NCI-H2107 (cell line): ENCODE measurements around the gene ANKRD12.
A peak's percentile ranks its signal among the peaks of the same experiment; 100 is the strongest.
"Not testable (repeated sequence)": the region's sequence is repeated elsewhere in the genome, so short reads cannot be mapped to it uniquely, and the experiment has no call there.

Source experiments
- DNase-seq: peaks from one replicate; lab custom pipeline; 2025; lab: John Stamatoyannopoulos, UW

Gene ANKRD12

DNA sequence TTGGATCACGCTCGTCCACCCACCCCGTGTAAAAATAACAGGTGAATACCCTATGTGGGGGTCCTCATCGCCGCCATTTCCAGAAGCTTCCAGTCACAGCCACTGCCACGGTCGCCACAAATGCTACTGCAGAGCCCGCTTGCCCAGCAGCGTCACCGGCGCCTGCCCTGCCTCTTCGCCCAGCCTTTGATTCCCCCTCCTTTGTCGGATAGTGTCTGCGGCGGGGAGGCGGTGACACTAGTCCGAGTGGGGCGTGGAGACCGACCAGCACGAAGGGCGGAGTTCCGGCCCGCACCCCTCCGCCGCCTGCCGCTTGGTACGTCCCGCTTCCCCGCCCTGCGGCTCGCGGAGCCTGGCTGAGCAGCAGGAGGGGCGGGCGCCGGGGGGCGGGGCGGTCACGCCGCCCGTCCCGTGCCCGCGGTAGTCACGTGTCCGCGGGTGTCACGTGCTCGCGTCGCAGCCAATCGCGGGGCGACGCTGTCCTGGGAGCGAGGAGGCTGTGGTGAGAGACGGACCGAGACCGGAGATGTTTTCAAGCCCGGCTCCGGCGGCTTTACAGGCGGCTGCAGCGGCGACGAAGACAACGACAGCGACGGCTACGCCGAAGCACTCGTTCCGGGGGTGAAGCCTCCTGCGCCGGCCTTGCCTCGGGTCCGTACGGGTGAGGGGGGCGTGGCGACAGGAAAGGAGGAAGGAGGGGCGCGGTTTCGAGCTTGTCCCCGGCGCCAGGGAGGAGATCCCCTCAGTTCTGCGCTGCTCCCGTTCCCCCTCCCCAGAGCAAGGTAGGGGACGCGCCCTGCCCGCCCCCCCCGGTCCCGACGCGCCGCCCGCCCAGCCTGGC, at the start of gene ANKRD12:
Gene ANKRD12 (plus strand): TSS at position 467 of the 841 bp plus-strand sequence. CDS start 45,652 bp downstream, outside the sequence.
- DNase-seq: peak; percentile 59

DNA sequence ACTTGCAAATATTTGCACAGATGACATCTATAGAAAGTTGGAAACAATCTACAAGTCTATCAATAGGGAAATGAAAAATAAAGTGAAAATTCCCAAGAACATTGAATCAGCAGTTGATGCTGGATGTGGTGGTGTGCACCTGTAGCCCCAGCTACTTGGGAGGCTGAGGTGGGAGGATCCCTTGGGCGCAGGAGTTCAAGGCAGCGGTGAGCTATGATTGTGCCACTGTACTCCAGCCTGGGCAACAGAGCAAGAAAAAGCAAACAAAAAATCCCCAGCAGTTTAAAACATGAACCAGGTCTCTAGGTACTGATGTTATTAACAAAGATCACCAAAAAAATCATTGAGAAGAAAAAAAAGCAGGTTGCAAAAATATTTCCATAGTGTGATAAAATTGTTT, 49.4 kb upstream of the ANKRD12 start:
- no peak for DNase-seq

DNA sequence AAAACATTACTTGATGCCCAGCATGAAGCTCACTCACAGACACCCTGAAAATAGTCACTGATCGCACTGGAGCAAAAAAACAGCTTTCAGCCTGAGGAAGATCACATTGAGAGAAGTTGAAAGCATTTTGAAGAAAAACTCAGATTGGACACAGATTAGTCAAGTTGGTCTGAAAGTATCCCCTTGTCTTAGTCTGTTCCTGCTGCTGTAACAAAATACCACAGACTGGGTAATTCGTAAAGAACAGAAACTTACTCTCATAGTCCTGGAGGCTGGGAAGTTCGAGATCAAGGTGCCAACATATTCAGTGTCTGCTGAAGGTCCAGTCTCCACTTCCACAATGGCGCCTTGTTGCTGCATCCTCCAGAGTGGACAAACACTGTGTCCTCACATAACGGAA, 48.3 kb upstream of the ANKRD12 start:
- DNase-seq: no peak

DNA sequence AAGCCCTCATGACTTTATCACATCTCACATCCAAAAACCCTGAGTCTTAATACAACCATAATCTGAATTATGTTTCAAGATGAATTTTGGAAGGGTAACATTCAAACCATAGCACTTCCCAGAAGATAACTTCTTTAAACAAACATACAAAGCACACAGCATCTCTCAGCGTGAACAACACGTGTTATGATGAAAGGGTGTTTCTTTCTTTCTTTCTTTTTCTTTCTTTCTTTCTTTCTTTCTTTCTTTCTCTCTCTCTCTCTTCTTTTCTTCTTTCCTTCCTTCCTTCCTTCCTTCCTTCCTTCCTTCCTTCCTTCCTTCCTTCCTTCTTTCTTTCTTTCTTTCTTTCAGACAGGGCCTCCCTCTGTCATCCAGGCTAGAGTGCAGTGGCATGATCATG, 47.9 kb upstream of the ANKRD12 start:
- DNase-seq: not testable (repeated sequence)

- no peak for DNase-seq
Measured at GRCh38 chr18:9090578-9090977, 46.0 kb upstream of the ANKRD12 start.

DNA sequence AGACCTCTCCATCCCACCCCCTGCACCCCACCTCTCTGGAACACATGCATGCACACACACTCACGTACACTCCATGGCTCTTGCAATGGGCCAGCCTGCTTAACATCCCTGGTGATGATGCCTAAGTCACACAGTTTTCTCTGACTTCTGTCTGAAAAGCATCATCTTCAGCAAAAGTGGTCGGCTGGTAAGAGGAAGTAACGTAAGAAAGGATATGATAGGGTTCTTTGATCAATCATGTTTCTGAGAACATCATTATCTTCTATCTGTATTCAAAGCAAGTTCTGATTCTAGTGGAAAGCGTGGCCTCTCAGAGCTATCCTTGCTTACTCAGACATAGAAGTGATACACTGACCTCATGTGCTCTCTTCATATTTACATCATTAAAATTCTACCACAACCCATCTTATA, 45.5 kb upstream of the ANKRD12 start:
- no peak for DNase-seq

DNA sequence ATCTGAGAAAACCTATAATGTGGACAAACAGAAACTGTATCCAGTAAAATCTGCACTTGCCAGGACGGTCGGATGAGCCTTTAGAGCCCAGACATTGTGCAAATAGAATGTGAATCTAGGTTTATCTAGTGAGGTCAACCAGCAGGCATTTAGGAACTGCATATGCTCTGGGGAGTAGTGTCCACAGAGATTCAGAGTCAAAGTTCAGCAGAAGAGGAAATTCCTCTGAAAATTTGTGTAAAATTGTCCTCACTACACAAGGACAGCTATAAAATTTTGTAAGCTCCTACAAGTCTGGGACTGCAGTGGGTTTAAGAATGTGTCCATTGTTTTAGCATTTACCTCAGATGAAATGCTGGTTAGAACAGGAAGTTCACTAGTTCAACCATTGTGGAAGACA, 43.9 kb upstream of the ANKRD12 start:
- no peak for DNase-seq

- DNase-seq: not testable (repeated sequence)
Measured at GRCh38 chr18:9093109-9093508, 43.5 kb upstream of the ANKRD12 start.

DNA sequence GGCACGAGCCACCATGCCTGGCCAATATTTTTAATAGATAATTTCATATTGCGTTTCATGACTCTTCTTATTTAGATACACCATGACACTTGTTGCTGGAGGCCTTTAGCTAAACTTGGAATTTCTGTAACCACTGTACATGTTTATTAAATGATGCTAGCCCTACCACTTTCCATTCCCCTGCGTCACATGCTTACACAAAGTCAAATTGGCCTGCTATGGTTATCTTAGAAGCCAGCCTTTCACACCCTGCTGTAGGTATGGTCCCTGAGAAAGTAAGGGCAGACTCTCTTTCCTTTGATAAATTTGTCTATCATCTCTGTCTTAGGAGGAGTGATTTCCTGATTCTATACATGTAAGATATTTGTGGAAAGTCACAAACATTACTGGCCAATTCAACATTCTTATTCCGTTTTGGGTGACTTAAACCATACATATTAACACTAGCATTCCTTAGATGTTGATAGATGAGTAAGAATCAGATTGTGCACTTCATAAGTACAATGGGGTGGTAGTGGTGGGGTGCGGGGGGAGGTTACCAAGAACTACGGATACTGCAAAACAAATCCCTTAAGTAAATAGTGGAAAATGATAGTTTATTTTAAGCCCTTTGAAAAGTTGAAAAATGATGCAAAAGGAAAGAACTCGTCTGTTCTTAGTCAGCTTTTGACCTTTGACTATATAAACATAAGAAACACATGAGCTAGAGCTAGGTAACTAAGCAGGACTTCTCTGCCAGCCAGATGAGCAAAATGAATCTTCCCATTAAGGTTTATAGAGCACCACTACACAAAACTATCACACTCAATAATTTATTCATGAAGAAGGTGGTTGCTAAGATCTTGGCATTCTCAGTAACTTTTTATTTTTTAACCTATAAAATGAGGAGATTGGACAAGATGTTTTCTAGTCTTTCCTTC, 42.0 kb upstream of the ANKRD12 start:
- DNase-seq: no peak

DNA sequence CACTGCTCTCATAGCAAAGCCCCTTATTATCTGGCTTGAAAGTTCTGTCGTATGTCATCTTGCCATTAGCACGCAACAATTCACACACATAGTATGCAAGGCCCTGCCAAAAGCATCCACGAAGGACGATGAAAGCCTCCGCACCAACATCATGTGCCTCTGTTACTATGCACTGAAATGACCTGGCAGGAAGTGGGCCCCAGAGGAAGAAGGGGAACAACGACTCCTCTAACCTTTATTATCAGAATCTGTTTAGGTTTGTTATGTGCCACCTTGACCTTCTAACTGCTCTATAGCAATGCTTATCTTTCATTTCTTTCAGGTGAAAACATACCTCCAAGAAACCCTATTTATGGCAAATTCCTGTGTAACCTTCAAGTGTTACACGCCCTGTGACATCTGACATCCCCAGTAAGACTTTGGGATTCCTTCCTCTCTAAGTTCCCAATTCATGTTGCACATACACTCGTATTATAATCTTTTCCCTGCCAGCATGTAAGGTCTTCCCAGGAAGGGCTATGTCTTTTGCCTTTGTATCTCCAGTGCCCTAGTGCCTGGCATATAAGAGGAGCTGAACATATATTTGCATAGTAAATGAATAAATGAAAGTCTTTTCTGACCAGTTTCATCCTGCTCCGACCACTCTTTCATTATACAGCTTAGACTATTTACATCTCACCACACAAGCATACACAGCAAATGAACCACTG, 41.1 kb upstream of the ANKRD12 start:
- no peak for DNase-seq

GRCh38 chr18:9096007-9096371, 40.6 kb upstream of the ANKRD12 start:
- DNase-seq: no peak

GRCh38 chr18:9096685-9097084, 39.9 kb upstream of the ANKRD12 start:
- DNase-seq: no peak

DNA sequence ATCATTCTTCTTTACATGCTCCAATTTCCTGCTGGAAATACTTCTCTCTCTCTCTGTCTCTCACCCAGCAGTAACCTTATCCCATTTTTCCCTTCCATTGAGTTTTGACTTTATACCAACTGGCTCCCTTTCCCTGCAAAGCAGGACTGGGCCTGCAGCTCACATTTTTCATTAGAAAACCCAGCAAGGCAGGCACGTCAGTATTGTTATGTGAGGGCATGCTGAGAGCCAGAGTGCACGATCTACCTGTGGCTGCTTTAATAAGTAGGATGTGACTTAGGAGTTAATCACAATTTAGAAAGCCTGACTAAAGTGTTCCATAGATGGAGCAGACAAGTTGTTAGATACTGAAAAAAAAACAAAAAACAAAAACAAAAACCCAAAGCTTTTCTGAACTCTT, 39.2 kb upstream of the ANKRD12 start:
- no peak for DNase-seq

GRCh38 chr18:9100796-9101195, 35.8 kb upstream of the ANKRD12 start:
- no peak for DNase-seq

GRCh38 chr18:9101730-9102507, 34.7 kb upstream of the ANKRD12 start:
- DNase-seq: no peak

GRCh38 chr18:9102508-9103375, 33.8 kb upstream of the ANKRD12 start, which contains the start of gene NDUFV2:
TSS of gene NDUFV2 (plus strand) at chr18:9102699. CDS start at chr18:9102744, 45 bp downstream.
- peak; percentile 83 for DNase-seq

DNA sequence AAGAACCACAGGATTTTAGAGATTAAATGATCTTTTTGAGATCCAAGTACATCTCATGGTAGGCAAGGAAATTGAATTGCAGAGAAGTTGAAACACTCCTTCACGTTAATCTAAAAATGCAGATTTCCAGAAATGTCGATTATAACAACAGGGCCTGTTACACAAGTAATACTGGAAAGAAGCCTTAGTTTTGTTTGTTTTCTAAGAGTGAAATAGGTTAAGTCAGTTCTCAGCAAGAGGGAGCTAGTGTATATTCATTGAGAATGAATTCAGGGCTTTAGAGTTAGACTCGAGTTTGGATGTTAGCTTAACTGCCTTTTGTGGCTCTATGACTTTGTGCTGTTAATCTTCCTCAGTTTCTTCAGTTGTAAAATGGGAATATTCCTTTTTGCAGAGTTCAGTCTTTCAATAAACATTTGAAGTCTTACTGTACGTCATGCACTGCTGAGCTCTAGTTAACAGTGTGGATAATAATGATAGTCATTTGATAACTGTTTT, 33.2 kb upstream of the ANKRD12 start:
- no peak for DNase-seq

DNA sequence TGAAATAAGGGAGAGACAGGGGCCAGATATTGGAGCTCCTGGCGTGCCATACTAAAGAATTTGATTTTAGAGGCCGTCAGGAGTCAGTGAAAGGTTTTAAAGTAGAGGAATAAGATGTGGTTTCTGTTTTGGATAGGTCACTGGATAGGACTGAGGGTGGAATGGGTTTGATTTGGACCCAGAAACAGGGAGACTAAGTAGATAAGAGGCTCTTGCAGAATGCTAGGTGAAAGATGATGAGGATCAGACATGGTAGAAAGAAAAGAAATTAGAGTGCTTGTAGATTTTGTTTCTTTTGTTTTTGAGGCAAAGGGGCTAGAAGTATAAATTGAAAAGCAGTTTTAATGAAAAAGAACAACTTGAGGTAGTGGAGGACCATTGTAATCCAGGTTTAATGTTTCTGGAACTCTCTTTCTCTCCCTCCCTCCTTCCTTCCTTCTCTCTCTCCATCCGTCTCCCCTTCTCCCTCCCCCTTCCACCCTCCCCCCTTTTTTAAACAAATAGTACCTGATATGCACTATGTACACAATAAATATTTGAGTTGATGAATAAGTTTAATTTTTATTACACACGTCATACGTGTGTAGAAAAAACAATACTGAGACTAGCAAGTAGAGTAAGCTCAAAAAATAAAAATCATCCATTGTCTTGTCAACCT, 32.2 kb upstream of the ANKRD12 start:
- DNase-seq: no peak

DNA sequence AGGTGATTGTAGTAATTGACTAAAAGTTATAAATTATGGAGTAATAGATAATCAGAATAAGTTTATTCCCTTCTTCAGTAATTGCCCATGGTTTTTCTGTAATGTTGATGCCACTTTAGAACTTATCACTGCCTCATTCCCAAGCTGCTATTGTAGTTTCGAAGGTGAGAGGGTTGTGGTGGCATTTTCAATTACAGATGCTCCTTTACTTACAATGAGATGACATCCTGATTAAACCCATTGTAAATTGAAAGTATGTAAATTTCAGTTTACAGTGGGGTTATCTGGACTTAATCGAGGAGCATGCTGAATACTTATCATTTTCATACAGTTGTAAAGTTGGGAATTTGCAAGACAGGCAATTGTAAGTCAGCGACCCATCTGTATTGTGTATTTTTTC, 31.2 kb upstream of the ANKRD12 start:
- DNase-seq: no peak

- no peak for DNase-seq
Measured at GRCh38 chr18:9106094-9106493, 30.5 kb upstream of the ANKRD12 start.
